ENCODE measurements around the gene SIRPD.

DNA sequence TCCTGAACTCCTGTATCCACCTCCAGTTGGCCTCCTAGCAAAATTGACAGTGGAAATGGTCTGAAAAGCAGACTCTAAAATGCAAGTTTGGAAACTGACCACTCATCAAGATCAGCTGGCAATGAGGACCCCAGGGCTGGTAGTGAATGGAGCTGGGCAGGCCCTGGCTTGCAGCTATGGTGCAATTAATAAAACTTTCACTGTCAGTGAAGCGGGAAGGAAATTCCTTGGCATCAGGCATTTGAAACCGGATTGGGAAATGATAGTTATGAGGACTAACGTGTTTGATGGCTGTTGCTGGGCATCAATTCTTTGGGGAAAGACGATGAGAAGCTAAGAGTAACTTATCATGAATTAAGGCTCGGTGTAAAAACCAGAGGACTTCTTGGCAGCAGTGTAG is 43.2 kb upstream of the SIRPD start:
- TF ChIP-seq, protein P1, sequence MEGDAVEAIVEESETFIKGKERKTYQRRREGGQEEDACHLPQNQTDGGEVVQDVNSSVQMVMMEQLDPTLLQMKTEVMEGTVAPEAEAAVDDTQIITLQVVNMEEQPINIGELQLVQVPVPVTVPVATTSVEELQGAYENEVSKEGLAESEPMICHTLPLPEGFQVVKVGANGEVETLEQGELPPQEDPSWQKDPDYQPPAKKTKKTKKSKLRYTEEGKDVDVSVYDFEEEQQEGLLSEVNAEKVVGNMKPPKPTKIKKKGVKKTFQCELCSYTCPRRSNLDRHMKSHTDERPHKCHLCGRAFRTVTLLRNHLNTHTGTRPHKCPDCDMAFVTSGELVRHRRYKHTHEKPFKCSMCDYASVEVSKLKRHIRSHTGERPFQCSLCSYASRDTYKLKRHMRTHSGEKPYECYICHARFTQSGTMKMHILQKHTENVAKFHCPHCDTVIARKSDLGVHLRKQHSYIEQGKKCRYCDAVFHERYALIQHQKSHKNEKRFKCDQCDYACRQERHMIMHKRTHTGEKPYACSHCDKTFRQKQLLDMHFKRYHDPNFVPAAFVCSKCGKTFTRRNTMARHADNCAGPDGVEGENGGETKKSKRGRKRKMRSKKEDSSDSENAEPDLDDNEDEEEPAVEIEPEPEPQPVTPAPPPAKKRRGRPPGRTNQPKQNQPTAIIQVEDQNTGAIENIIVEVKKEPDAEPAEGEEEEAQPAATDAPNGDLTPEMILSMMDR (conservative IDR thresholded peaks at IDR 0.05; ENCODE audit: low read length), result no peak
- TF ChIP-seq EZH2phosphoT487 (IDR thresholded peaks at IDR 0.05; ENCODE audit: borderline replicate concordance), result no peak

All from Loucy (cell line).